NCI-H526 treated with DMSO at 0.1 percent for 48 hours (cell line): Measurements from ENCODE around the gene ERGIC2.
"Not testable (repeated sequence)": the region's sequence is repeated elsewhere in the genome, so short reads cannot be mapped to it uniquely, and the experiment has no call there.

Experiments
- DNase-seq: peaks from one replicate; lab custom pipeline; 2025; lab: John Stamatoyannopoulos, UW

ERGIC2 gene

GRCh38 chr12:29299633-29300032, 81.3 kb downstream of the ERGIC2 start:
- DNase-seq = no peak

GRCh38 chr12:29291226-29291625, 89.7 kb downstream of the ERGIC2 start:
- DNase-seq = no peak

- DNase-seq = not testable (repeated sequence)
These were observed 90.5 kb downstream of the ERGIC2 start for GRCh38 chr12:29290475-29290874.

- no peak for DNase-seq
These were observed 92.9 kb downstream of the ERGIC2 start for GRCh38 chr12:29288031-29288430.

GRCh38 chr12:29287622-29288021, 93.3 kb downstream of the ERGIC2 start:
- DNase-seq = no peak
